Measurements from ENCODE around the gene ATF3.

The ATF3 gene

GRCh38 chr1:212607913-212608391 is 609 bp upstream of the ATF3 start:
- DNase-seq (ENCODE audit: low read depth) = no peak
- TF ChIP-seq, protein P1, sequence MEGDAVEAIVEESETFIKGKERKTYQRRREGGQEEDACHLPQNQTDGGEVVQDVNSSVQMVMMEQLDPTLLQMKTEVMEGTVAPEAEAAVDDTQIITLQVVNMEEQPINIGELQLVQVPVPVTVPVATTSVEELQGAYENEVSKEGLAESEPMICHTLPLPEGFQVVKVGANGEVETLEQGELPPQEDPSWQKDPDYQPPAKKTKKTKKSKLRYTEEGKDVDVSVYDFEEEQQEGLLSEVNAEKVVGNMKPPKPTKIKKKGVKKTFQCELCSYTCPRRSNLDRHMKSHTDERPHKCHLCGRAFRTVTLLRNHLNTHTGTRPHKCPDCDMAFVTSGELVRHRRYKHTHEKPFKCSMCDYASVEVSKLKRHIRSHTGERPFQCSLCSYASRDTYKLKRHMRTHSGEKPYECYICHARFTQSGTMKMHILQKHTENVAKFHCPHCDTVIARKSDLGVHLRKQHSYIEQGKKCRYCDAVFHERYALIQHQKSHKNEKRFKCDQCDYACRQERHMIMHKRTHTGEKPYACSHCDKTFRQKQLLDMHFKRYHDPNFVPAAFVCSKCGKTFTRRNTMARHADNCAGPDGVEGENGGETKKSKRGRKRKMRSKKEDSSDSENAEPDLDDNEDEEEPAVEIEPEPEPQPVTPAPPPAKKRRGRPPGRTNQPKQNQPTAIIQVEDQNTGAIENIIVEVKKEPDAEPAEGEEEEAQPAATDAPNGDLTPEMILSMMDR (IDR thresholded peaks at IDR 0.05; ENCODE audit: insufficient read depth, low read depth, low read length, missing control alignments) = no peak
- peak overlapping the region; percentile 93 for H3K4me3 ChIP-seq (ENCODE audit: low read depth, low read length)

DNA sequence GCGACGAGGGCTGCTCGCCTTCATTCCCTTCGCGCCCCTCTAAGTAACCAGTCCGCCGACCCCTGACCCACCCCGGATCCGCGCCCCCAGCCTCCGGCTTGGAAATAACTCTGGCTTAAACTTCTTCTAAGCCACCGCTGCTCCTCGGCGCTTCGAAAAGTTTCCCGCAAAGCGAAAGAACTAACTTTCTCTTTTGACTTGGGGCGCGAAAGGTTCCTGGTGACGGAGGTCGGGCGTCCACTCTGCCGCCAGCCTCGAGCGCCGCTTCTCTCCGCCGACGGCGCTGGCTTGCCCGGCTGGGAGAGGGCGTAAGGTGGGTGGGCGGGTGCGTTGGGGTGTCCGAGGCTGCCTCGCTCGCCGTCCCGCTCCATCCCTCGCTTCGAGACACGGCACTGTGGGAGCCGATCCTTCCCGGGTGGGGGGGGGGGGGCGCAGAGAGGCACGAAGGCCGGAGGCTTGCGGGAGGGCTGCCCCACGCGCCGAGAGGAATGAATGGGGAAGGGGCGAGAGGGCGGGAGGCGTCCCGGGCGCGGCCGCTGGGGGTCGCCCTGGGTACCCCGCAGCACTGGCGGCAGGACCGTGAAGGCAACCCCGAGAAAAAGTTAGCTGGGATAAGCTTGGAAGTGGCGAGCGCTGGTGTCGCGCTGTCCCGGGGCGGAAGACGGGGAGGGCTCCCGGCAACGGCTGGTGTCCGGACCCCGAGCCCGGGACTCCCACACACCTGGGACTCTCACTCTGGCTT is 569 bp downstream of the ATF3 start:
- TF ChIP-seq, protein P1 (IDR thresholded peaks at IDR 0.05; ENCODE audit: insufficient read depth, low read depth, low read length, missing control alignments) = peak; percentile 70
- peak; percentile 74 for DNase-seq (ENCODE audit: low read depth)
- H3K4me3 ChIP-seq (ENCODE audit: low read depth, low read length) = peak overlapping the region; percentile 93

GRCh38 chr1:212609701-212610574 is 1.4 kb downstream of the ATF3 start:
- no peak for DNase-seq (ENCODE audit: low read depth)
- TF ChIP-seq, protein P1 (IDR thresholded peaks at IDR 0.05; ENCODE audit: insufficient read depth, low read depth, low read length, missing control alignments) = no peak
- H3K4me3 ChIP-seq (ENCODE audit: low read depth, low read length) = peak overlapping the region; percentile 93

DNA sequence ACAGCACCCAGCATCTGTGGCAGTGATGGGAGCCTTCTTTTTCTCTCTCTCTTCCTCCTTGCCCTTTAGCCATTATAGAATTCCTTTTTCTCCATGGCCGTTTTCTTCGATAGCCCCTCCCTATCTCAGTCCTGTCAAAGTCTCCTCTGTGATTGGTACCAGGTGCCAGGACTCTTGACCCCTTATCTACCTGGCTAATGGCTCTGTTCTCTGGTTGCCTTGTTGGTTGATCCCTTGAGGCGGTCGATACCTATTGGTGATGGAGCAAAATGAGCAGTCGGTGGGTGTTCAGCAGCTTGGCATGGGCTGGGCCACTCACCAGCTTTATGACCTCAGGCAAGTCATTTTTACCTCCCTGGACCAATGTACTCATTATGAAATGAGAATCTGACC is 2.0 kb downstream of the ATF3 start:
- no peak for DNase-seq (ENCODE audit: low read depth)
- TF ChIP-seq, protein P1 (IDR thresholded peaks at IDR 0.05; ENCODE audit: insufficient read depth, low read depth, low read length, missing control alignments) = no peak
- H3K4me3 ChIP-seq (ENCODE audit: low read depth, low read length) = peak overlapping the region; percentile 93

DNA sequence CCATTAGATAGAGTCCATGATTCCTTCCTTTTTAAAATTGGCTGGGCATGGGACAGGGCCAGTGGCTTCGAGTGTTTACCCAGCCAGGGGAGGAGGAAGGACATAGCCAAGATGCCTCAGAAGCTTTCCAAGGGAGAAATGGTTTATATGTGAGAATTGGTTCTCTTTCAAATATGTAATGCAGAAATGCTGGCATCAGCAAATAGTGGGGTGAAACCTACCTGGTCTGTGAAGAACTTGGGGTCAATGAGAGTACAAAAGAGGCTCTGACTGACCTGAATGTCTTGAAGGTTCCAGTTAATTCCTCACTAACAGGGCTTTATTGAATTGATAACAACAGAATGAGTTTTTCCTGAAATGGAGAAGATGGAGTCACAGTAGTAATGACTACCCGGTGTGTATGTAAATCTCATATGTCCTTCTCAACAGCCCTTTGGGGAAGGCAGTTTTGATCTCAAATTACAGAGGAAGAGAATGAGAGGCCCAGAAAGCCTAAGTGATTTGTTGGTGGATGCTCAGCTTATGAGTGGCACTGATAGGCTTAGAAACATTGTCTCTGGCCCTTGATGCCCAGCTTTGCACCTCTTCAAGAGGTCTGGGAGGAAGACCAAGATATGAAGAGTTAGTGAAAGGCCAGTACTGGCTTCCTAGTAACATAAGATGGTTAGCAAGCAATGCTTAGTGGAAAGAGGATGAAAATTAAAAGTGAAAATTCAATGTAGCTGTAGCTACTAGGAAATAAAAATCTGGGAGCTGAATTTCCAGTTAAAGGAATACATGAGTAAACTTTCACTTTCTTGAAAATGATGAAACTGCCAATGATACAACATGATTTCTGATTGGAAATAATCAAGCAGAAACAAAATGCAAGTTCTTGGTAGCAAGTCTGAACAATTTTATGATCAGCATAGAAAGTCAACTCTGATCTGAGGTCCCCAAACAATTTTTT is 2.7 kb downstream of the ATF3 start:
- H3K4me3 ChIP-seq (ENCODE audit: low read depth, low read length) = peak overlapping the region; percentile 93
- TF ChIP-seq, protein P1 (IDR thresholded peaks at IDR 0.05; ENCODE audit: insufficient read depth, low read depth, low read length, missing control alignments) = no peak
- no peak for DNase-seq (ENCODE audit: low read depth)

Measured in GM12865 (cell line).